AG20443 (cell line): ENCODE results near the gene WDR77.

Experiments
- DNase-seq: peaks from one replicate; pipeline ENCODE4 v3.0.0; 2012; ENCODE audit warnings: low spot score, mixed read lengths

The WDR77 gene

DNA sequence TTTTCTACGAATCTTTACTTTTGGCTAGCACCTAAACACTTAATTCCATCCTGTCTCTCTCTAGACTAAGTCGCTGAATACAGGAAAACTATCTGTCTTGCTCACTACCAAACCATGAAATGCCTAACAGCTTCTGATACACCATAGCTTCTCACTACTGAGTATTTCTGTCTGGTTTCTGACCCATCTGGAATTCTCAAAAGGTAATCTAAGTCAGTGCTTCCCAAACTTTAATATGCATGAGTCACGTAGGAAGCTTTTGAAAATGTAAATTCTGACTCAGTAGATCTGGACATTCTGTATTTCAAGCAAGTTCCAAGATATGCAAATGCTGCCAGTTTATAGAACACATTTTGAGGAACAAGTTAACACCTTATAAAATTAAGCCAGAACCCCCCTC lies 12.3 kb downstream of the WDR77 start:
- no peak for DNase-seq

GRCh38 chr1:111424281-111424680 lies 24.8 kb downstream of the WDR77 start:
- DNase-seq: no peak

GRCh38 chr1:111422546-111423391 lies 26.3 kb downstream of the WDR77 start:
- peak; percentile 21 for DNase-seq

DNA sequence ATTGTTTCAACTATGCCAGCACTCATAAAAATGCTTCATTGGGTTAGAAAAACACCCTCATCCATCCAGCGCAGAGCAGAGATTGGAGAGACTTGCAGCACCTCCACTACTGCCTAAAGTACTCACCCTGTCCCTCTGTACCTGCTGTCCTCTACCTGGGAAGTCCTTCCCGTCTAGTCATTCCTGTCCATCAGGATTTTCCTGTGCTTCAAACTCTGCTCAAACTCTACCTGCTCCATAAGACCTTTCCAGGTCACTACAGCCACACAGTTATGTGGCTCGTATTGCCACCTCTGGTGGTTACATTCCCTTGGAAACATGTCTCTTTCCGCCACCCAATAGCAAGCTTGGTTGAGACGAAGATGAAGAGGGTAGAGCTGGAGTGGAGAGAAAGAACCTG lies 28.7 kb downstream of the WDR77 start:
- no peak for DNase-seq

DNA sequence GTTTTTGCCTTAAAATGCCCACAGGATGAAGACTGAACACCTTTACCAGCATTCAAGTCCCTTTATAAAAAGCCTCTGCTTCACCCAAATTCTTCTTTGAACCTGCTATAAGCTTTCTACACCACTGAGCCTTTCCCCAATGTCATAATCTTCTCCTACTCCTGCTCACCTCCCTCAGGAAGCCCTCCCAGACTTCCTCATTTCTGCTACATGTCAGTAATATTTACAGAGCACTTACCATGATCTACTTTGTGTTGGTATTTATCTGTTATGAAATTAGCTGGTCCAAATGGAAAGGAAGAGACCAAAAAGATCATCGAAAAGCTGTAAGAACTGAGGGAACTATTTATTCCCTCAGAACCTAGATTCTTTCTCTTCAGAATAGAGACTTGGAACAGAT lies 30.0 kb downstream of the WDR77 start:
- no peak for DNase-seq

- no peak for DNase-seq
Measured at GRCh38 chr1:111417755-111418154, 31.3 kb downstream of the WDR77 start.

DNA sequence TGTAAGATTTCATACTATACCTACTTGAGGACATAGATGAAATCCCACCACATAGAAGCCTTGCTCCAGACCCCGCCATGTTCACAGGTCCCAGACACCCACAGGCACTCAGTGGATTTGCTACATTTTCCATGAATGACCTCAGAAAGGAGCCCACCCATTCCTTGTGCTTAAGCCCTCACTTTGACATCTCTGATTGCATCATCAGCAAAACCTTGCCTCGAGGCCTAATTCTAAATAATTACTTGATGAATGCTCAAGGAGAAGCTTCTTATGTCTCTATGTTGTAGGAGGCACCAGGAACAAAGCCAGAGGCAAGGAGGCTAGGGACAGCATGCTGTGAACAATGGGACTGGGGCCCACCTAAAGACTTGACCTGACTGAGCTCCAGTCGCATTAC lies 33.6 kb downstream of the WDR77 start:
- DNase-seq: no peak

DNA sequence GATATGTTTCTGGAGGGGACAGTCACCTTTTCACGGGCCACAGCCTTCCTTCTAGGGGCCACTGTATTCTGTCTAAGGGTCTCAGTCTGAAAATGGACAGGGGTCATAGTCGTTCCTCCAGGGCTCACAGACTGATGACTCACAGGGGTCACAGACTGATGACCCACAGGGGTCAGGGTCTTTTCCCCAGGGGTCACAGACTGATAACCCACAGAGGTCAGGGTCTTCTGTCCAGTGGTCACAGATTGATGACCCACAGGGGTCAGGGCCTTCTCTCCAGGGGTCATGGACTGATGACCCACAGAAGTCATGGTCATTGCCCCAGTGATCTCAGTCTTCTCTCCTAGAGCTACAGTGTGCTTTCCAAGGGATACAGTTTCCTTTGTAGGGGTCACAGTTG lies 34.3 kb downstream of the WDR77 start:
- DNase-seq: no peak

GRCh38 chr1:111412839-111413238 lies 36.2 kb downstream of the WDR77 start:
- DNase-seq: no peak

GRCh38 chr1:111407301-111407700 lies 41.8 kb downstream of the WDR77 start:
- no peak for DNase-seq

- no peak for DNase-seq
Measured at GRCh38 chr1:111406321-111406768, 42.7 kb downstream of the WDR77 start.

DNA sequence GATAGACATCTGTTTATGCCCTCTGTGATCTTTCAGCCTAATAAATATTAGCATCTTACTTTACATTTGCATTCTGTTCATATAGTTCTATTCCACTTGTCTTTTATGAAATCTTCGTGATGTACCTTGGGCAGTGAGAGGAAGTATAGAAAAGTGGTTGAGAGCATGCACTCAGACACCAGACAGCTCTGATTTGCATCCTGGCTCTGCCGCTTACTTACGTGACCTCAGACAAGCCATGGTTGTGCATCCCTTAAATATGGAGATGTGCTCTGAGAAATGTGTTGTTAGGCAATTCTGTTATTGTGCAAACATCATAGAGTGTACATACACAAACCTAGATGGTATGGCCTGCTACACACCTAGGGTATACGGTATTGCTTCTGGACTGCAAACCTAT lies 44.5 kb downstream of the WDR77 start:
- no peak for DNase-seq

DNA sequence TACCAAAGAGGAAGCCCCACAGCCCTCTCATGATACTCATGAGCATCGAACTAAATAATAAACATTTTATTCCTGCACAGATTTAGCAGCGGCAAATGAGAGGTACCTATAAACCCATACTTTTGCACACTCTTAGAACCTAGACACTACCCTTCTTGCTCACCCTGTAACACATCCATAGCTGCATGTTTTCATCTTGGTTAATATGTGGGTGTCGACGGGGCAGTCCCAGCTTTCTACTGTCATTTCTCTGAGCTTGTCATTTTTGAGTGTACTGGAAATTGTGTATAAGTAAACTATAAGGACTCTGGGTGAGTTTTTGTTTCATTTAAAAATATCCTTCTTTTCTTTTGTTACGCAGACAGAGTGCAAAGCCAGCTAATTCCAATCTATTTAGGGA lies 47.0 kb downstream of the WDR77 start:
- DNase-seq: no peak

GRCh38 chr1:111399792-111400610 lies 49.1 kb downstream of the WDR77 start:
- DNase-seq: peak; percentile 59

GRCh38 chr1:111392460-111392945 lies 56.6 kb downstream of the WDR77 start:
- DNase-seq: no peak

- DNase-seq: no peak
Measured at GRCh38 chr1:111392042-111392441, 57.0 kb downstream of the WDR77 start.
